NCI-H1092 treated with DMSO at 0.1 percent for 48 hours (cell line): ENCODE measurements around the gene UBR3.
"Not testable (repeated sequence)": the region's sequence is repeated elsewhere in the genome, so short reads cannot be mapped to it uniquely, and the experiment has no call there.

Experiments used
- DNase-seq: peaks from one replicate; lab custom pipeline; 2025; lab: John Stamatoyannopoulos, UW

UBR3 gene

DNA sequence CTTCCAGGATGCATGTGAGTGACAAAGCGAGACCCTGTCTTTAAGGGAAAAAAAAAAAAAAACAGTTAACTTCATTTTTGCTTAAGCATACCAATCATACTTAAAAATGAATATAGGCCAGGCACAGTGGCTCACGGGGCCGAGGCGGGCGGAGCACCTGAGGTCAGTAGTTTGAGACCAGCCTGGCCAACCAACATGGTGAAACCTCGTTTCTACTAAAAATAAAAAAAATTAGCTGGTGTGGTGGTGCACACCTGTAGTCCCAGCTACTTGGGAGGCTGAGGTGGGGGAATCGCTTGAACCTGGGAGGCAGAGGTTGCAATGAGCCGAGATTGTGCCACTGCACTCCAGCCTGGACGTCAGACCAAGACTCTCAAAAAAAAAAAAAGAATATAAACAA, 44.1 kb downstream of the UBR3 start:
- not testable (repeated sequence) for DNase-seq

DNA sequence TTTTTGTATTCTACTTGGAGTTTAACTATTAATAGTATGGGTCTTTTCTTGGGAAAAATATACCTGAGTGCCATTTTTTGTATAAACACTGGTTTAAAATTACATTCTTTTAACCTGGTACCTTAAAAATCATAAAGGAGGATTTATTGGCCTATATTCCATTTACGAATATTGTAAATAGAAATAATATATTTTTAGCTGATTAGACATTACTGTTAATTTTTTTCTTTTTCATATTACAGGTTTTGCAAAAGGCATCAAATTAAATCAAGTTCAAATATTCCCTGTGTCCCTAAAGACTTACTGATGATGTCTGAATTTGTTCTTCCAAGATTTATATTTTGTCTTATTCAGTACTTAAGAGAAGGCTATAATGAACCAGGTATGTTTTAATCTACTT, 44.7 kb downstream of the UBR3 start:
- no peak for DNase-seq

DNA sequence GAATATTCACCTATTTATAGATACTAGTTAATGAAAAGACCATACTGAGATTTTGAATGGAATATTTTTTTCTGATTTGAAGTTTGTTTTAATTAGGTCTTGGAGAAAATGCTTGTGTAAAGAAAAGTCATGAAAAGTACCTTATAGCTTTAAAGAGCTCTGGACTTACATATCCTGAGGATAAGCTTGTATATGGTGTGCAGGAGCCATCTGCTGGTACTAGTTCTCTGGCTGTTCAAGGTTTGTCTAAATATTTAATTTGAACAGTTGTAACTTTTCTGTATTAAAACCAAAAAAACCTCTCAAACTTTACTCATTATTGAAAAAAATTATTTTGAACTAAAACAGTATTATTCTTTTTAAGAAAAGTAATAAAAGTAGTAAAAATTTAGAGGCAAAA, 50.1 kb downstream of the UBR3 start:
- DNase-seq = peak; percentile 3

DNA sequence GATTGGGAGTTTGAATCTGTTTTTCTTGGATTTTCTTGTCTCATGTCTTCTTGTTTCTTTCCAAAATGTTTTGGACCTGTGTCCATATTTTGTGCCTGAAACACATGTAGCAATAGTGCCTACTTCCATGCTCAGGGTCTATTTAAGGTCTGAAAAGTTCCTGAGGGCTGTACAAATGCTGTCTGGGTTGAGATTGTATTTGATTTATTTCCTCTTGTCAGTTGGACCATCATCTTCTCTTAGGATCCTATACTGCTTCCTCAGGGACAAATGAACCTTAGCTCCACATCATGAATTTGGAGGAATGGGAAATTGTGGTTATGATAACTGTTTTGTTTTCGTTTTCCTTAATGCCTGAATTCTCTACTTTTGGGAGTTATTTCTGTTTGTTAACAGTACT, 59.9 kb downstream of the UBR3 start:
- DNase-seq = no peak

DNA sequence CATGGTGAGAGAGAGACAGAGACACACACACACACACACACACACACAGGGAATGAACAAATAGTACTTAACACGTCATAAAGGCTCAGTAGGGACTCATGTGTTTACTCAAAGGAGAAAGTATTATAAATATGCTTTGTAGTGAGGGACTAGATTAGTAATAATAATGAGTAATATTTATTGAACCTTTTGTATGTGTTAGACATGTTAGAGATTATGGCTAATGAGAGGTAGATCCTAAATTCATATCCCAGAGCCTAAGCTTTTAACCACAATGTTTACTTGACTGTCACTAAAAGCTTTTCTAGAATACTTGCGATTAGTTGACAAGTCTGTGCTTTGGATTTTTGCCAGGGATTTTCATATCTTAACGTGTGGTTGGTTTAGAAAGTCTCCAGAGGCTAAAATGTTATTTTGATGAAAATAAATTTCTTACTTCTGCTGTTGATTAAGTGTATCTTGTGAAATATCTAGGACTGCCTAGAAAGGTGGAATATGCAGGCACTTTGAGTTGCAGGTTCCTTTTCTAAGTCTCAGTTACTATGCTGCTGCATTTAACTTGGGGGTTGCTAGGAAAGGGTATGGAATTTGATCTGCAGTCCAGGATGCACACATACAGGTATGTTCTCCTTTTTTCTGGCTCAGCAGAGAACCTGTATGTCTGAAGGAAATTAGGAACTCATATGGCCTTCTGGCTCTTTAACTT, 64.5 kb downstream of the UBR3 start:
- no peak for DNase-seq

DNA sequence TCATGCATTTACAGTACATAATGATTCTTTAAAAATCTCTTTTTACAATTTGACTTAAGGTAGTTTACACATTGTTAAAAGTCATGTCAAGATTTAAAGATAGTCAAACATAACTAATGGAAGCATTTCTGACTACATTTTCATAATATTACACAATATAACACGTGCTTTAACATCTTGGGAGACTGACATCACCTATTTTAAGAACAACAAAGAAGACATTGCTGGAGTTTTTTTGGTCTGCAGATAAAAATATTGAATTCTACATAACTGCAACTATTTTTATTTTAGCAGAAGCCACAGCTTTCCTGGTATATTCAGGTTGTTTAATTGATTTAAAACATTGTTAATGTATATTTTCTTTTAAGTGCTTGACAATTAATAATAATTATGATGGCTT, 65.7 kb downstream of the UBR3 start:
- no peak for DNase-seq

DNA sequence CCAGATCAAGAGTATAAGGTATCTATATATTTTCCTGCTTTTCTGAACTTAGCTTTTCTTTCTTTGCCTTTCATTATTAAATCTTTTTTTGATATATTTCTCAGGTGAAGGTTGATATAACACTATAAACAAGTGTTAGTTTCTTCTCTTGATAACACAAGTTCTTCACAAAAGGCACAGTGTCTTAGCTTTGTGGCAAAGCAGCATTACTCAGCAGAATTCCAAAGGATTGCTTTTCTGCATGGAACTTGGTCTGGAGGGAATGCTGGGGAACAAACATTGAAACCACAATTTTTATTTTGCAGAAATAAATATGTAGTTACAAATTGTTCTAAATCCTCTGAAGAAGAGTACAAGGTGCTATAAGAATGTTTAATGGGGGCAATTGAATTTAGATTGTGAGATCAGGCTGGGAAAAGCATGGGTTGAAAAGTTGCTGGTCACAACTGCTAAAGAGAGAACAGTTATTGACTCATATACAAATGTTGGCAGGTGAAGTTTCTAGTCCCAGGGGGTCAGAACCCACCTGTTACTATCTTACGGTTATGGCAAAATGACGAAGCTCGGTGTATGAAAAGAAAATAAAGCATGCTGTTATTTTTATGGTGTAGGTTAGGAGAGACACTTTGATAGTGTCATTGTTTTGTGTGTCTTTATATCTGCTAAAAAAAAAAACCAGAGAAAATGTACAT, 68.2 kb downstream of the UBR3 start:
- no peak for DNase-seq

DNA sequence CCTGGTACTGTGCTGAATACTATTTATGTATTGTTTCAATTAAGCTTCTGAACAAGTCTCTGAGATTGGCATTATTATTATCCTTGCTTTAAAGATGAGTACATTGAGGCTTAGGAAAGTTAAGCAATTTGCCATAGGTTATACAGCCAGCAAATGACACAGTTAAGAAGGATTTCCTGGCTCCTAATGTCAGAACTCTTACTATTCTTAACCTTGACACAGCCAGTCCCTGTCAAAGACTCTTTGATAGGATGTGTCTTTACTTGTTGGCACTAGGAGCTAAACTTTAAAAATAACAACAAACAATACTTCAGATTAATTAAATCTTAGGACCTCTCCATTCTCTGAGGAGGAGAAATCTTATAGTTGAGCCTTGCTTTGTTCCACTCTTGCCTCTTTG, 70.6 kb downstream of the UBR3 start:
- DNase-seq = no peak

DNA sequence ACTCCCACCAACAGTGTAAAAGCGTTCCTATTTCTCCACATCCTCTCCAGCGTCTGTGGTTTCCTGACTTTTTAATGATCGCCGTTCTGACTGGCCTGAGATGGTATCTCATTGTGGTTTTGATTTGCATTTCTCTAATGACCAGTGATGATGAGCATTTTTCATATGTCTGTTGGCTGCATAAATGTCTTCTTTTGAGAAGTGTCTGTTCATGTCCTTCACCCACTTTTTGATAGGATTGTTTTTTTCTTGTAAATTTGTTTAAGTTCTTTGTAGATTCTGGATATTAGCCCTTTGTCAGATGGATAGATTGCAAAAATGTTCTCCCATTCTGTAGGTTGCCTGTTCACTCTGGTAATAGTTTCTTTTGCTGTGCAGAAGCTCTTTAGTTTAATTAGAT, 72.8 kb downstream of the UBR3 start:
- not testable (repeated sequence) for DNase-seq

DNA sequence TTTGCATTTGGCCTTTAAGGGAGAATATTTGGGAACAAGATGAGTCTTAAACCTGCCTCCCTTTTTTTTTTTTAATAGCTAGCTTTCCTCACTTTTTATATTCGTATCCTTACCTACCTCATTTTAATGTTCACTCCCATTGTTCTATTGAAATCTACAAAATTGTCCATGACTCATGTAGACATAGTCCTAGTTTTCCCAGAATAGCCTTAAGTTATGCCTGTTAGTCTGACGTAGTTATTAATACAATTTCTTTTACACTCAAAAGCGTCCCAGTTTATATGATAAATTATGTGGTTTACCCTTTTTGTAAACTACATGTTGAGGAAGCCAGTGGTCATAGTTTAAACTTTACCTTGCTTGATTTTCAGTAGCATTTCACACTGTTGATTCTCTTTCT, 73.4 kb downstream of the UBR3 start:
- DNase-seq = no peak

DNA sequence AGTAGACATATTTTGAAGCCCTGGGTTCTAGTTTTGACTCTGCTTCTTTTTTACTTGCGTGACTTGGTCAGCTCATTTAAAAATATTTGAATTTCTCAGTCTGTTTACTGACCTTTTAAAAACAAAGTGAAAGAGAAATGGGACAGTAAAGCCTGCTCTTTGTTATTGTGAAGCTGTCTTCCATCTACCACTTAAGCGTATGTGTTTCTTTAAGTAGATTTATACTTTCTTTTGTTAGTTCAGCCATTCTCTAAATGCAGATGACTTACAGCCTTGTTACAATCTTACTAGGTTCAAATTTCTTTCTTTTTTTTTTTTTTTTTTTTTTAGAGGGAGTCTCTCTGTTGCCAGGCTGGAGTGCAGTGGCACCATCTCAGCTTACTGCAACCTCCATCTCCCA, 79.5 kb downstream of the UBR3 start:
- DNase-seq = no peak

DNA sequence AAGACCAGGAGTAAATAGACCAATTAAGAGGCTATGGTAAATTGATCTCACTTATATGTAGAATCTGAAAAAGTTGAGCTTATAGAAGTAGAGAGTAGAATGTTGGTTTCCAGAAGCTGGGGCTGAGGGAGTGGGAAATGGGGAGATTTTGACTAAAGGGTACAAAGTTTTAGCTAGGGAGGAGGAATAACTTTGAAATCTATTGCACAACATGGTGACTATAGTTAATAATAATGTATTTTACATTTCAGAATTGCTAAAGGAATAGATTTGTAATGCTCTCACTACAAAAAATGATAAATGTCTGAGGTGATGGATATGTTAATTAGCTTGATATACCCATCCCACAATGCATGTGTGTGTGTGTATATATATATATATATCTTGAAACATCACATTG, 82.1 kb downstream of the UBR3 start:
- no peak for DNase-seq

DNA sequence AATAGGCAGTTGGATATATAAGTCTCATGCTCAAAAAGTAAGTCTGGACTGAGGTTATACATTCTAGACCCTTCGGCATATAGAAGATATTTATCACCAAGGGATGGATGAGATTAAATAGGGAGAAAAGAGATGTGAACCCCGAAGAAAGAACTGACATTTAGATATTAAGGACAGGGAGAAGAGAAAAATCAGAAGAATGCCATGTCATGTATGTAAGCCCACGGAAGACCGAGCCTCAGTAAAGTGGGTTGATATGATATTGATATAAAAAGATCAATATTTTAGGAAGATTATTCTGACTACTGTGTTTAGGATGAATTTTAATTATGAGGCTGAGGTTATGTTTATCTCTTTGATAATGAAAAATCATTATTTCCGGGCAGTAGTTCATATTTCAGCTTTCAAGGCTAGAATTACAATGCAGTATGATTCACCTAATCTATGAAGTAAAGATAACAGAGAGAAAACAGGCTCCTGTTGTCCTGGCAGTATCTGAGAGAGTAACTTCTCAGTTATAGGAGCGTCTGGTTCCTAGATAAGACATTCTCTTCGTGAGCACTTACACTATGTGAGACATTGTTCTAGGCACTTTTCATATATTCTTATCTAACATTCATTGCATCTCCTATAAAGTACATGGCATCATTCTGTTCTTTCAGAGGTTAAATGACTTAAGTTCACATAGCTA, 83.0 kb downstream of the UBR3 start:
- no peak for DNase-seq

DNA sequence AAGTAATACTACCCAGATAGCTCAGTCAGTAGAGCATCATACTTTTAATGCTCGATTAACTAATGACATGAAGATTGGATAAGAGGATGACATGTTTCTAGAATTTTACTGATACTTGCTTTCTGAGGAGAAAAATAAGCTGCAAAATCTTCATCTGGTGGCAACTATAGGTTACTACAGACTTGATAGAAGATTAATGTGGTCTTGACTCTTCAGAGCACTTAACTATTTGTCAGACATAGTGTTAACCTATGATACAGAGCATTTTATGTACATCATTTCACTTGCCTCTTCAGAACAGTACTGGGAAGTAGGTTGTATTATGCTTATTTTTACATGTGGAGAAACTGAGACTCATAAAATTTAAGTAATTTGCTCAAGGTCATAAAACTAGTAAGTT, 83.9 kb downstream of the UBR3 start:
- DNase-seq = no peak

DNA sequence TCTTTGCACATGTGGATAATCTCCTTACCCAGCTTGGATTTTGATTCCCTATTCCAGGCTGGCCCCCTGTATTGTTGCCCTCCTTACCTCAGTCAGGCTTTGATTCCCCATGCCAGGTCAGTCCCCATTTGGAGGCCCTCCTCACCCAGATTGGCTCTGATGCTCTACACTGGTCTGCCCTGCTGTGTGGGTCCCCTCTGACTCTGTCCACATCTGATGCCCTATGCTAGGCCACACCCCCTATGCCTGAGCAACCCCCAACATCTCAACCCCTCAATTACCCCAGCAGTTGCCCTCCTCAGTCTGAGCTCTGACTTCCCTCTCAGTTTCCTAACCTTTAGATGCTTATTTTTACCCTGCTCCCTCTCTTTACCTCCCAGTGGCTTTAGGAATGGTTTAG, 89.4 kb downstream of the UBR3 start:
- DNase-seq = no peak

DNA sequence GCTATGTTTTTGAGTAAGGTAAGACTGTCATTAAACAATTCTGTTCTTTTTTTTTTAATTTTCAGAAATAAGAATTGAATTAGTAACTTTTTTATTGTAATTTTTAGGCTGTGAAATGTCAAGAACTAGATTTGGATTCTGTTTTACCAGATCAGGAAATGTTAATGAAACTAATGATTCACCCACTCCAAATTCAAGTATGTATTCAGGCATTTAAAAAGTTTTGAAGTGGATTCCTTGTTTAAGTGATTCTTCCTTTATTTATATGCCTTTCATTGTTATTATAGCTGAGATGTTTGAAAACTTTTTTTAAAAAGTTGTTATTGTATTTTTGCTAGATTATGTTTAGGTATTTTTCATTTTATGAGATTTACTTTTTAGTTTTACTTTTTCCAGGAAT, 96.7 kb downstream of the UBR3 start:
- DNase-seq = no peak

DNA sequence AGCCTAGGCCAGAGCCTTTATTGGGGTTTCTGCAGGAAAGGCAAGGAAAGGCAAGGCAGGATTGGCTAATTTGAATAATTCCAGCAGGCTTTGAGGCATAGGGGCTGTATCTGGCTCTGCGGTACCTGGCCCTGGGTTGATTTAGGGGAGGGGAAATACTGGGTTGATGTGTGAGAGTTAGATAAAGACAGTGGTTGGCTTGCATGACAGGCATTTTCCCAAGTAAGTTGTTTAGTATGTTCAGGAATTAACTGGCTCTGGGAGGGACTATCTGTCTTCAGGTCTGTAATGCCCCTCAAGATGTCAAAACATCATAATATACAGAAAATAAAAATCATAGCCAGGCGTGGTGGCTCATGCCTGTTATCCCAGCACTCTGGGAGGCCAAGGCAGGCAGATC, 98.7 kb downstream of the UBR3 start:
- no peak for DNase-seq

DNA sequence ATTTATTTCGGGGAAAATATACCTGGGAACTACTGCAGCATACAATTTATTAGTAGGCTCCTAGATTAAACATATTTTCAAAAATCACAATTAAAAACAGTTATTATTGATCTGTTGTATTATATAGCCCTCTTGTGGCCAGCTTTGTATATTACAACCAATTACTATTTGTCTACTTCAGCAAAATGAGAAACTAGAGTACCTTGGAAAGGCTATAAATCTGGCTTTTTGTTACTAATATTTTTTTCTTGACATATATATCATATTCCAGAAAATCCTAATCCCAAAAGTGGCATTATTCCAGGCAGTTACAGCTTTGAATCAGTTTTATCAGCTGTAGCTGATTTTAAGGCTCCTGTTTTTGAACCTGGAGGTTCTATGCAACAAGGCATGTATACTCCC, 101.2 kb downstream of the UBR3 start:
- peak; percentile 35 for DNase-seq

DNA sequence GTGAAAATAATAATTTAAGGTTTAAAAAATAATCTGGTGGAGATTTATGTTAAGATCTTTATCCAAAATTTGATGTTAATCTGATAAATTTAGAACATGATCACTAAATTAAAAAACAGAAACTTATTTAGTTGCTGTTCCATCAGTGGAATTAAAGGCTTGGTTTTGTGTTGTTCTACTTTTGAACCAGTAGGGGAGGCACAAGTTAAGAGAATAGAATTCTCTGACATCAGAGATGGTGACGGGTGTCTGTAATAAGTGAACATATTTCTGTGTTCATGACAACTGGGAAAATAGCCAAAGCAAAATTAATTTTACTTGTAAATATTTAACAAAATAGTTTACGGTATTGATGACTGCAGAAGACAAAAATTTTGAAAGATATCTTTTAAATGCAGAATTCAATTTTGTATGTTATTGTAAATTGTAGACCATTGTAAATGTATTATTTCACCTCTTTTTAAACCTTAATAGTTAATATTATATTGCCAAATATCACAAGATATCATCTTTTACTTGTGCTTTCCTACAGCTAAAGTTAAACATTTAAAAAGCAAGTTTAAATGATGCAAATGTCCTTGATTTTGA, 106.0 kb downstream of the UBR3 start:
- peak; percentile 28 for DNase-seq

DNA sequence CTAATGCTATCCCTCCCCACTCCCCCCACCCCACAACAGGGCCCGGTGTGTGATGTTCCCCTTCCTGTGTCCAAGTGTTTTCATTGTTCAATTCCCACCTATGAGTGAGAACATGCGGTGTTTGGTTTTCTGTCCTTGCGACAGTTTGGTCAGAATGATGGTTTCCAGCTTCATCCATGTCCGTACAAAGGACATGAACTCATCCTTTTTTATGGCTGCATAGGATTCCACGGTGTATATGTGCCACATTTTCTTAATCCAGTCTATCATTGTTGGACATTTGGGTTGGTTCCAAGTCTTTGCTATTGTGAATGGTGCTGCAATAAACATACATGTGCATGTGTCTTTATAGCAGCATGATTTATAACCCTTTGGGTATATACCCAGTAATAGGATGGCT, 109.4 kb downstream of the UBR3 start:
- not testable (repeated sequence) for DNase-seq

DNA sequence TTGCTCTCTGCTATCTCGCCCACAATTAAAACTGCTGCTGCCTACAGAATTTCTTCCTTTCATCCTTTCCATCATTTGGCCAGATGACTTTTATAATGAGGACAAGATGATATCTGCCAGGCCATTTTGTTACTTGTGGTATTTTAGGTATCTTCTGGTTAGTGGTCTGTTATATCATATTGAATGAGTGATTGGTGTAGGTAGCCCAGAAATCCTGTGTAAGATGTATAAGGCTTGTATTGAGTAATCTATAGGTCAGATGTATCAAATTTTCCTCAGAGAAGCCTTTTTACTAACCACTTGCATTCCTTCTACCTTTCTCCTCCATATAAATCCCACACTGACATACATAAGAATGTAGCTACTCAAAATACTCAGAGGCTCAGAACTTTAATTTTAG, 118.3 kb downstream of the UBR3 start:
- no peak for DNase-seq

DNA sequence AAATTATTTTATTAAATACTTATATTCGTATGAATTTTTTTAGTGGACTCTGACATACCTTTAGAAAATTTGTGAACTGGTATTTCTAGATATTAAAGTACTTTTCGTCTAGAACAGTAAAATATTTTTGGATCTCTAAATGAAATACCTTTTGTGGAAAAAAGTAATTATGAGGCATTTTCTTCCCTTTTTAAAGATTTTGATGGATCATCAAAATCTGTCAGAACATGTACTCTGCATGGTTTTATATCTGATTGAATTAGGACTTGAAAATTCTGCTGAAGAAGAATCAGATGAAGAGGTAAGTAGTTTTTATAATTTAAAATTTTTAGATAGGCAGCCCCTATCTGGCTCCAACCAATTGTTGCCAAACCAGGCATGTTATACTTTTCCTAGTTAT, 118.8 kb downstream of the UBR3 start:
- no peak for DNase-seq

DNA sequence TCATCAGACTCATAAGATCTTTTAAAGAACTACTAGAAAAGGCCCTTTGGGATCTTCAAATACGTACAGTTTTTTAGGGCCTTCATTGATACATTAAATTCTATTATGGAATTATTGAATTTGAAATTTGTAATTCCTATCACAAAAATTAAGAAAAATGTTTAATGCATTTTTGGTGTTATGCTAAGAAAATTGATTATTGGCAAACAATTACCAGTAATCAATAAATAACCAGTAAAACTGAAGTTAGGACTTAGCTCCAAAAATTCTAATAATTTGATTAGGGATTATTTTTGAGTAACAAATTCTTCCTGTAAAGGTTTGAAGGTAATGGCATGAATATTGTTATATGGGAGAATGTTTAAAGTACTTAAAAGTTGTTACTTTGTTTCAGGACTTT, 119.3 kb downstream of the UBR3 start:
- no peak for DNase-seq
